IMR-90 (cell line): ENCODE measurements around the gene RAVER2.

Experiments
- POLR2A ChIP-seq: IDR thresholded peaks from 2 replicates; pipeline ENCODE4 v1.6.1; 2012; ENCODE audit warnings: mild to moderate bottlenecking, low read depth, low read length
- RAD21 ChIP-seq: IDR thresholded peaks from 2 replicates; pipeline ENCODE4 v1.6.1; 2012; ENCODE audit warnings: low read length, improper control_type of control experiment
- TF ChIP-seq, protein P1 (sequence below): conservative IDR thresholded peaks from 2 replicates; pipeline ENCODE4 v1.5.1; 2012; ENCODE audit warnings: mild to moderate bottlenecking, low read depth, low read length, improper control_type of control experiment

DNA sequence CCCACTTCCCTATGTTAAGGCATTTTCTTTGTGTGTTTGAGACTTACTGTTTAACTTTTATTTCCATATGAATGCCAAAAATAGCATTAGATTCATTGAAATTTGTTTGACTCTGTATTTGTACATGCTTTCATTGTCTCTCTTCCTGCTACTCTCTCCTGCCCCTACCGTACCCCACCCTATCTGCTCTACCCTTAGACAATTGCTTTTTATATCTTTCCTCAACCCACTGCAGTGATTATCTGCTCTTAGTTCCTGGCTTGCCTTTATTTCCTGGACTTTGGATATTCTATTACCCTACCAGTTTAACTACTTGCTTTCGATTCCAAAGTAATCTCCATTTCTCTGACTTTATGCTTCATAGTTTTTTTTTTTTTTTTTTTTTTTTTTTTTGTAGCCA is 10.5 kb downstream of the RAVER2 start:
- TF ChIP-seq, protein P1, sequence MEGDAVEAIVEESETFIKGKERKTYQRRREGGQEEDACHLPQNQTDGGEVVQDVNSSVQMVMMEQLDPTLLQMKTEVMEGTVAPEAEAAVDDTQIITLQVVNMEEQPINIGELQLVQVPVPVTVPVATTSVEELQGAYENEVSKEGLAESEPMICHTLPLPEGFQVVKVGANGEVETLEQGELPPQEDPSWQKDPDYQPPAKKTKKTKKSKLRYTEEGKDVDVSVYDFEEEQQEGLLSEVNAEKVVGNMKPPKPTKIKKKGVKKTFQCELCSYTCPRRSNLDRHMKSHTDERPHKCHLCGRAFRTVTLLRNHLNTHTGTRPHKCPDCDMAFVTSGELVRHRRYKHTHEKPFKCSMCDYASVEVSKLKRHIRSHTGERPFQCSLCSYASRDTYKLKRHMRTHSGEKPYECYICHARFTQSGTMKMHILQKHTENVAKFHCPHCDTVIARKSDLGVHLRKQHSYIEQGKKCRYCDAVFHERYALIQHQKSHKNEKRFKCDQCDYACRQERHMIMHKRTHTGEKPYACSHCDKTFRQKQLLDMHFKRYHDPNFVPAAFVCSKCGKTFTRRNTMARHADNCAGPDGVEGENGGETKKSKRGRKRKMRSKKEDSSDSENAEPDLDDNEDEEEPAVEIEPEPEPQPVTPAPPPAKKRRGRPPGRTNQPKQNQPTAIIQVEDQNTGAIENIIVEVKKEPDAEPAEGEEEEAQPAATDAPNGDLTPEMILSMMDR: no peak
- TF ChIP-seq RAD21: no peak
- TF ChIP-seq POLR2A: no peak
